ENCODE measurements around the gene DPP3.

The DPP3 gene

DNA sequence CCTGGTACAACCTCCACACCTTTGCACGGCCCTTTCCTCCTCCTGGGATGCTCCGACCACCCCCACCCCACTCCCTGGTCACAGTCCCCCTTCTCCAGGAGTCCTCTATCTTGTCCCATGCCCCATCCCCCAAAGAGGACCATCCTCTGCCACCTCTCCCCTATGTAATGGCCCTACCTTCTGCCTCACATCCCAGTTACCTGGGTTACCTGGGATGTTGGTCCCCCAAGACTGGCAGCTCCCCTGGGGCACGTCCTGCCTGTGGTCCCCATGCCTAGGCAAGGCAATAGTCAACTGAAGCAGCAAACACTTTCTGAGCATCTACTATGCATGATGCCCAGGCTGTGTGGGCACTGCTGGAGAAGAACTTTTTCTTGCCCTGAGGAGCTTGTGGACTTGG is 75.2 kb downstream of the DPP3 start:
- in situ Hi-C loops (cut with MboI; ENCODE audit: low sequenced_read_pairs): no loop called here

DNA sequence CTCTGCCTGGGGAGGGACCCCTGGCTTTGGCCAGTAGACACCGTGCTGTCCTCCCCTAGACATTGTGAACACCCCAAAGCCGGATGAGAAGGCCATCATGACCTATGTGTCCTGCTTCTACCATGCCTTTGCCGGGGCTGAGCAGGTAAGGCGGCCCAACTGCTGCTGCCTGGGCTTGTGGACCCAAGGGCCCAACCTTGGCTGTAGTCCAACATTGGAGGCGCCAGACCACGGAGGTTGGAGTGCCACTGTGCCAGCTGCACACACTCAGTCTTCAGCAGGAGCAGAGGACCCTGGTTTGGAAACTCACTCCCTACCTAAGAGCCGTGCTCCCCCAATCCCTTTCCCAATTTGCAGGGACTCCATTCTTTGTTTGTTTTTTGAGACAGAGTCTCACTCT is 75.9 kb downstream of the DPP3 start:
- in situ Hi-C loops (cut with MboI; ENCODE audit: low sequenced_read_pairs): no loop called here

DNA sequence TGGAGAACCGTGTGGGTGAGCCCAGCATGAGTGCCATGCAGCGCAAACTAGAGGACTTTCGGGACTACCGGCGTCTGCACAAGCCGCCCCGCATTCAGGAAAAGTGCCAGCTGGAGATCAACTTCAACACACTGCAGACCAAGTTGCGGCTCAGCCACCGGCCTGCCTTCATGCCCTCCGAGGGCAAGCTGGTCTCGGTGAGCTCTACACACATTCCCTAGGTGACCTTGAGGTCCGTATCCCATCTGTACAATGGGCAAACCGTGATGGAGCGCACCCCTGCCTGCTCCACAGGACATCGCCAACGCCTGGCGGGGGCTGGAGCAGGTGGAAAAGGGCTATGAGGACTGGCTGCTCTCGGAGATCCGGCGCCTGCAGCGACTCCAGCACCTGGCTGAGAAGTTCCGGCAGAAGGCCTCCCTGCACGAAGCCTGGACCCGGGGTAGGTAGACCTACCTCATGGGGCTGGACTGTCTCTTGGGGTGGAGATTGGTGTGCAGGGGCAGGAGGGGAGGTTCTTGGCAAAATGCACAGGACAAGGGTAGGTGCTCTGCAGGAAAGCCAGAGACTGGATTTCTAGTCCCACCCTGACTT is 77.6 kb downstream of the DPP3 start:
- in situ Hi-C loops (cut with MboI; ENCODE audit: low sequenced_read_pairs): no loop called here

Data from HL-60/S4 treated with phorbol 12-myristate 13-acetate at 8.2 ng/mL for 4 days and 3 days (cell line).